Measurements from ENCODE around the gene LAMA2.
A peak's percentile ranks its signal among the peaks of the same experiment; 100 is the strongest.

LAMA2 gene

GRCh38 chr6:129006724-129007514 is 124.0 kb downstream of the LAMA2 start:
- no peak for DNase-seq (ENCODE audit: insufficient read length, low spot score)
- no peak for TF ChIP-seq CTCF (IDR thresholded peaks at IDR 0.05; ENCODE audit: insufficient read depth, missing control alignments)
- FAIRE-seq: peak; percentile 67

- DNase-seq (ENCODE audit: insufficient read length, low spot score): no peak
- no peak for TF ChIP-seq CTCF (IDR thresholded peaks at IDR 0.05; ENCODE audit: insufficient read depth, missing control alignments)
- FAIRE-seq: peak; percentile 32
Measured at GRCh38 chr6:129007701-129008373, 124.9 kb downstream of the LAMA2 start.

GRCh38 chr6:129008591-129008990 is 125.7 kb downstream of the LAMA2 start:
- no peak for FAIRE-seq
- no peak for DNase-seq (ENCODE audit: insufficient read length, low spot score)
- no peak for TF ChIP-seq CTCF (IDR thresholded peaks at IDR 0.05; ENCODE audit: insufficient read depth, missing control alignments)

GRCh38 chr6:129009851-129010250 is 126.9 kb downstream of the LAMA2 start:
- FAIRE-seq (no peak), DNase-seq (ENCODE audit: insufficient read length, low spot score) (no peak)

GRCh38 chr6:129014302-129014701 is 131.4 kb downstream of the LAMA2 start:
- DNase-seq (ENCODE audit: insufficient read length, low spot score) (no peak), FAIRE-seq (no peak)
- TF ChIP-seq CTCF (IDR thresholded peaks at IDR 0.05; ENCODE audit: insufficient read depth, missing control alignments): no peak

More at GRCh38 chr6:129009851-129010250, 126.9 kb downstream of the LAMA2 start:
- no peak for TF ChIP-seq CTCF (IDR thresholded peaks at IDR 0.05; ENCODE audit: insufficient read depth, missing control alignments)

GRCh38 chr6:129015721-129016120 is 132.8 kb downstream of the LAMA2 start:
- no peak for FAIRE-seq
- TF ChIP-seq CTCF (IDR thresholded peaks at IDR 0.05; ENCODE audit: insufficient read depth, missing control alignments): no peak

GRCh38 chr6:129016844-129017243 is 133.9 kb downstream of the LAMA2 start:
- TF ChIP-seq CTCF (IDR thresholded peaks at IDR 0.05; ENCODE audit: insufficient read depth, missing control alignments): no peak
- FAIRE-seq: no peak
- DNase-seq (ENCODE audit: insufficient read length, low spot score): no peak

More at GRCh38 chr6:129015721-129016120, 132.8 kb downstream of the LAMA2 start:
- DNase-seq (ENCODE audit: insufficient read length, low spot score): no peak
